GM21619 (cell line): ENCODE results near the gene GPR162.
A peak's percentile ranks its signal among the peaks of the same experiment; 100 is the strongest.

ENCODE experiments used
- ATAC-seq: cut with Tn5 transposase; IDR thresholded peaks from one replicate; pipeline ENCODE4 v1.9.1; 2021; ENCODE audit not compliant: unreplicated experiment

GPR162 gene

GRCh38 chr12:6834254-6834653 is 12.6 kb downstream of the GPR162 start:
- no peak for ATAC-seq

GRCh38 chr12:6834873-6835272 is 13.3 kb downstream of the GPR162 start:
- no peak for ATAC-seq

DNA sequence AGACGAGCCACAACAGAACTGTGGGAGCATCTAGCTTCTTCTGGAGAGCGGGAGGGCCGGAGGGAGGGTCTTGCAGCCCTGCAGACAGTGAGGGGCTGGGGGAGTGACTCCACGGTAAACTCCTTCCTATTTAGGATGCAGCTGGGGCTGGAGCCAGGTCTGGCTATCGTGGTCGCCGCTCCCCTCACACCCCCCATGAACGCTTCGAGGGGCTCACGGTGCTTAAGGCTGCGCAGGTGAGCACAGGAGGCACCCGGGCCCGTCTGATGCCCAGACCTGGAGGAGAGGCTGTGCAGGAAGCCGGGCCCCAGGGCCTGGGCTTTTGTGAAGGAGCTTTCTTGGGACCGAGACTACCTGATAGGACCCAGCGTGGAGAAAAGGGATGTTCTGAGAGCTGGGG is 15.2 kb downstream of the GPR162 start:
- no peak for ATAC-seq

DNA sequence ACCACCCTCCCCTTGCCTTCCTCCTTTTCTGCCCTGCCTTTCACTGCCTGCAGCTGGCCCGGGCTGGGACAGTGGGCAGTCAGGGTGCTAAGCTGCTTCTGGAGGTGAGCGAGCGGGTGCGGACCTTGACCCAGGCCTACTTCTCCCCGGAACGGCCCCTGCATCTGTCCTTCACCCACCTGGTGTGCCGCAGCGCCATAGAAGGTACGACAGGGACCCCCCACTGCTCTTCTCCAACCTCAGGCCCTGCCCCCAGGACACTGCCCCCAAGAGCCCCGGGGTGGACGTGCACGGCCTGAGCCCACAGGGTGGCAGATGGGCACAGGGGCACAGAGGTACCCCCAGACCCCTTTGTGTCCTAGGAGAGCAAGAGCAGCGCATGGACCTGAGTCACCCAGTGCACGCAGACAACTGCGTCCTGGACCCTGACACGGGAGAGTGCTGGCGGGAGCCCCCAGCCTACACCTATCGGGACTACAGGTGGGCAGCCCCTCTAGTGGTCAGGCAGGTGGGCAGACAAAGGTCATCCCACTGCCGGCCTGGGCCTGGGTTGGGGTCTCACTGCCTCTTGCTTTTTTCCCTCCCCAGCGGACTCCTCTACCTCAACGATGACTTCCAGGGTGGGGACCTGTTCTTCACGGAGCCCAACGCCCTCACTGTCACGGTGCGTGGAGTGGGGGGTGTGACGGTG is 15.9 kb downstream of the GPR162 start:
- no peak for ATAC-seq

DNA sequence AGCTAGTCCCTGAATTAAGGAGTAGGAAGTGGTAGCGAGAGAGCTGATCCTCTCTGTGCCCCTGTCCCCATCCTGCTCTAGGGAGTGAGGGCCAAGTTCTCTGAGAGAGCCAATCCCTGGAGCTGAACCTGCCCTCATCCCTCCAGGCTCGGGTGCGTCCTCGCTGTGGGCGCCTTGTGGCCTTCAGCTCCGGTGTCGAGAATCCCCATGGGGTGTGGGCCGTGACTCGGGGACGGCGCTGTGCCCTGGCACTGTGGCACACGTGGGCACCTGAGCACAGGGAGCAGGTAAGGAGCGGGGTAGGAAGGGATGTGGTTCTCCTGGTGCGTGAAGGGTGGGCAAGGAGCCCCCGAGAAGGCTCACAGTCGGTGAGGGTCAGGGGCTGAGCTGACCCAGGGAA is 17.2 kb downstream of the GPR162 start:
- ATAC-seq, result no peak

GRCh38 chr12:6839482-6840201 is 18.0 kb downstream of the GPR162 start:
- peak; percentile 73 for ATAC-seq

- ATAC-seq, result no peak
These were observed 18.7 kb downstream of the GPR162 start for GRCh38 chr12:6840330-6840729.

- no peak for ATAC-seq
These were observed 19.3 kb downstream of the GPR162 start, which contains the start of gene GNB3 for GRCh38 chr12:6840761-6841515. Gene GNB3, plus strand, starts transcription at chr12:6840925. Its CDS starts 363 bp downstream, at chr12:6841288.

DNA sequence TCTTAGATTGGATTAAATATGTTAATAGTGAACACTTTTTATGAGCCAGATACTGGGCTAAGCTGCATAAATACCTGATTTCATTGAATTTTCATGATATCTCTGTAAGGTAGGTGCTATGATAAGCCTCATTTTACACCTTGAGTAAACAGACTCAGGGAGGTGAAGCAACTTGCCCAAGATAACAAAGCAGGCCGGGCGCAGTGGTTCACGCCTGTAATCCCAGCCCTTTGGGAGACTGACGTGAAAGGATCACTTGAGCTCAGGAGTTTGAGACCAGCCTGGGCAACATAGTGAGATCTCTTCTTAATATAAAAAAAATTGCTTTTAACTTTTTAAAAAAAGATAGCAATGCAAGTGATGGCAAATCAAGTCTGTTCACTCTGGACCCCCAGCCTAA is 20.5 kb downstream of the GPR162 start:
- ATAC-seq, result no peak

DNA sequence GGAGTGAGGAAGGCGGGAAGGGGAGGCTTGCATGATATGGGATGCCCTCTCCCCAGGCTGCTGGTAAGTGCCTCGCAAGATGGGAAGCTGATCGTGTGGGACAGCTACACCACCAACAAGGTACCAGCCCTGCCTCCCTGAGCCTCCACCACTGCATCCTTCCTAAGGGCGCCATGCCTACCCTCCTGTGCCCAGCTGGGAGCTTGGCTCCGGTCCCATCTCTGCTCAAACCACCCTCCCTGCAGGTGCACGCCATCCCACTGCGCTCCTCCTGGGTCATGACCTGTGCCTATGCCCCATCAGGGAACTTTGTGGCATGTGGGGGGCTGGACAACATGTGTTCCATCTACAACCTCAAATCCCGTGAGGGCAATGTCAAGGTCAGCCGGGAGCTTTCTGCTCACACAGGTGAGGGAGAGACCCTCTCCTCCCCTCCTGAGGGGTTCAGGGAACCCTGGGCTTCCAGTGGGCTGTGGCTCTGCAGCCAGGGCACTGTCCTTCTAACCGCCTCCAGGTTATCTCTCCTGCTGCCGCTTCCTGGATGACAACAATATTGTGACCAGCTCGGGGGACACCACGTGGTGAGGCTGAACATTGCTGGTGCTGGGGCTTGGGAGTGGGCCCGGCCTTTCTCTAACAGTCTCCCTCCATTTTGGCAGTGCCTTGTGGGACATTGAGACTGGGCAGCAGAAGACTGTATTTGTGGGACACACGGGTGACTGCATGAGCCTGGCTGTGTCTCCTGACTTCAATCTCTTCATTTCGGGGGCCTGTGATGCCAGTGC is 21.7 kb downstream of the GPR162 start:
- no peak for ATAC-seq

- ATAC-seq, result no peak
These were observed 23.8 kb downstream of the GPR162 start for GRCh38 chr12:6845395-6845794.

GRCh38 chr12:6846316-6846869 is 24.8 kb downstream of the GPR162 start:
- no peak for ATAC-seq

DNA sequence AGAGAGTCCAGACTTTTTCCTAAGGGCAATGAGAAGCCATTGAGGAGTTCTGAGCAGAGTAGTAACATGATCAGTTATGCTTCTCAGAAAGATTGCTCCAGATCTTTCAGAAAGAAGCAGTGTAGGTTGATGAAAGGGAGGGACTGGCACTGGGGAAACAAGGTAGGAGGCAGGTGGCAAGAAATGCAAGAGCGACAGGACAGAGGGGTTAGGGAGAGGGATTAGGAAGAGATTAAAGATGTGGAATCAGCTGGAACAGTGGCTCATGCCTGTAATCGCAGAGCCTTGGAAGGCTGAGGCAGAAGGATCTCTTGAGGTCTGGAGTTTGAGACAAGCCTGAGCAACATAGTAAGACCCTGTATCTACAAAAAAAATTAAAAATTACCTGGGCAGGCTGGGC is 26.1 kb downstream of the GPR162 start:
- no peak for ATAC-seq

DNA sequence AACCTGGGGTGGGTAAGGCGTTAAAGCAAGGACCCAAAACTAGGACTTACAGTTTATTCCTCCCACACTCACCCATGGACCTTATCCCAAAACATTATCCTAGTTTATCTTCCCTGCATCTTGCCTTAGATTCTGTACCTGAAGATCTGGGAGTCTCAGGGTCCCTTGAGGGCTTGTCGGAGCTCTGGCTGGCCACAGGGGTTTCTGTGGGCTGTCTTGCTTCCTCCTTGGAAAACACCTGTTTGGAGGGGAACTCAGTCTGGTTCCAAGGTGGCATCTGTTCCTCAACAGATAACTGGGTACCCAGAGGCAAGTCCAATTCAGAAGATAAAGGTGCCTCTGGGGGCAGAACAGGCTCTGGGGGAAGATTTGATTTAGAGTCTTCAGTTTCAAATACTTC is 27.8 kb downstream of the GPR162 start:
- ATAC-seq, result no peak

- no peak for ATAC-seq
These were observed 28.4 kb downstream of the GPR162 start for GRCh38 chr12:6849976-6850560.

- no peak for ATAC-seq
These were observed 29.2 kb downstream of the GPR162 start for GRCh38 chr12:6850796-6851152.

GRCh38 chr12:6851153-6851920 is 29.7 kb downstream of the GPR162 start, which contains the start of gene CDCA3:
Gene CDCA3, minus strand, starts transcription at chr12:6851286. Its CDS starts 334 bp downstream, at chr12:6850952.
- peak; percentile 47 for ATAC-seq

DNA sequence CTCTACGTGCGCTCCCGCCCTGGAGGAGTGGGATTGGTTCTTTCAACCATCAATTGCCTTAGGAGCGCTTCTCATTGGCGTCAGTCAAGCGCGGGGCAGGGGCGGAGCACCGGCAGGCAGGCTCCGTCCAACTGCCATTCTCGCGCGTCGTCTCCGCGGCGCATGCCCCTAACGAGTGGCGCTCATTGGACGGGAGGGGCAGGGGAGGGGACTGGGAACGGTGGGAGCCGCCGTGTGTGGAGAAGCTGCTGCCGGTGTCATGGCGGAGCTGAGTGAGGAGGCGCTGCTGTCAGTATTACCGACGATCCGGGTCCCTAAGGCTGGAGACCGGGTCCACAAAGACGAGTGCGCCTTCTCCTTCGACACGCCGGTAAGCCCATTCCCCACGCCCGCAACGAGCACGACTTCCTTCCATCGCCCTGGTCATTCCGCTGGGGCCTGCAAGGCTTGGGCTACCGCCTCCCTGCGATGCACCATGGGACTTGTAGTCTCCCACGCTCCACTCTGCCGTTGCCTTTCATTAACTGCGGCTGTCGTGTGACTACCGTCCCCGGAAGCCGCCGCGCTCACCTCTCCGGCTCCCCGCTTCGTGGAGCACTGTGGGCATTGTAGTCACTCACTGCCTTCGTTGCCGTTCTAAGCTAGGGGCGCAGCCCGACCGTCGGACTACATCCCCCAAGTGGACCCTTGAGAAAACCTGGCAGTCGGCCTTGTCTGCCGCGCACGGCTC is 30.5 kb downstream of the GPR162 start, which contains the start of gene USP5:
Gene USP5 (plus strand): TSS at position 230 of the 730 bp plus-strand sequence. CDS start 30 bp downstream, at position 260.
- peak; percentile 70 for ATAC-seq
